NCI-H69 (cell line): ENCODE results near the gene LDLR.
"Not testable (repeated sequence)": the region's sequence is repeated elsewhere in the genome, so short reads cannot be mapped to it uniquely, and the experiment has no call there.

Experiments used
- DNase-seq: peaks from one replicate; lab custom pipeline; 2025; lab: John Stamatoyannopoulos, UW

LDLR gene

DNA sequence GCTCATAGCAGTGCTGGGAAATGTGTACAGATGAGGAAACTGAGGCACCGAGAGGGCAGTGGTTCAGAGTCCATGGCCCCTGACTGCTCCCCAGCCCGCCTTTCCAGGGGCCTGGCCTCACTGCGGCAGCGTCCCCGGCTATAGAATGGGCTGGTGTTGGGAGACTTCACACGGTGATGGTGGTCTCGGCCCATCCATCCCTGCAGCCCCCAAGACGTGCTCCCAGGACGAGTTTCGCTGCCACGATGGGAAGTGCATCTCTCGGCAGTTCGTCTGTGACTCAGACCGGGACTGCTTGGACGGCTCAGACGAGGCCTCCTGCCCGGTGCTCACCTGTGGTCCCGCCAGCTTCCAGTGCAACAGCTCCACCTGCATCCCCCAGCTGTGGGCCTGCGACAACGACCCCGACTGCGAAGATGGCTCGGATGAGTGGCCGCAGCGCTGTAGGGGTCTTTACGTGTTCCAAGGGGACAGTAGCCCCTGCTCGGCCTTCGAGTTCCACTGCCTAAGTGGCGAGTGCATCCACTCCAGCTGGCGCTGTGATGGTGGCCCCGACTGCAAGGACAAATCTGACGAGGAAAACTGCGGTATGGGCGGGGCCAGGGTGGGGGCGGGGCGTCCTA lies 15.9 kb downstream of the LDLR start:
- no peak for DNase-seq

DNA sequence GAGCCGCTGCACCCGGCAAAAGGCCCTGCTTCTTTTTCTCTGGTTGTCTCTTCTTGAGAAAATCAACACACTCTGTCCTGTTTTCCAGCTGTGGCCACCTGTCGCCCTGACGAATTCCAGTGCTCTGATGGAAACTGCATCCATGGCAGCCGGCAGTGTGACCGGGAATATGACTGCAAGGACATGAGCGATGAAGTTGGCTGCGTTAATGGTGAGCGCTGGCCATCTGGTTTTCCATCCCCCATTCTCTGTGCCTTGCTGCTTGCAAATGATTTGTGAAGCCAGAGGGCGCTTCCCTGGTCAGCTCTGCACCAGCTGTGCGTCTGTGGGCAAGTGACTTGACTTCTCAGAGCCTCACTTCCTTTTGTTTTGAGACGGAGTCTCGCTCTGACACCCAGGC lies 17.2 kb downstream of the LDLR start:
- DNase-seq, result no peak

DNA sequence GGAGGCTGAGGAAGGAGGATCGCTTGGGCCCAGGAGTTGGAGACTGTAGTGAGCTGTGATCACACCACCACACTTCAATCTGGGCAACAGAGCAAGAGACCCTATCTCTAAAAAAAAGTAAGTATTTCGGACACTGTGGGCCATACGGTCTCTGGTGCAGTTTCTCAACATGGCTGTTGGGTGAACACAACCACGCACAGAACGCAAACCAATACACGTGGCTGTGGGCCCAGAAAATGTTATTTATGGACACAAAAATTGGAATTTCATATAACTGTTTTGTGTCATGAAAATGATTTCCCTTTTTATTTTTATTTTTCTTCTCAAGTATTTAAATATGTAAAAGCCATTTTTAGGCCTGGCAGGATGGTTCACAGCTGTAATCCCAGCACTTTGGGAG lies 19.5 kb downstream of the LDLR start:
- no peak for DNase-seq

DNA sequence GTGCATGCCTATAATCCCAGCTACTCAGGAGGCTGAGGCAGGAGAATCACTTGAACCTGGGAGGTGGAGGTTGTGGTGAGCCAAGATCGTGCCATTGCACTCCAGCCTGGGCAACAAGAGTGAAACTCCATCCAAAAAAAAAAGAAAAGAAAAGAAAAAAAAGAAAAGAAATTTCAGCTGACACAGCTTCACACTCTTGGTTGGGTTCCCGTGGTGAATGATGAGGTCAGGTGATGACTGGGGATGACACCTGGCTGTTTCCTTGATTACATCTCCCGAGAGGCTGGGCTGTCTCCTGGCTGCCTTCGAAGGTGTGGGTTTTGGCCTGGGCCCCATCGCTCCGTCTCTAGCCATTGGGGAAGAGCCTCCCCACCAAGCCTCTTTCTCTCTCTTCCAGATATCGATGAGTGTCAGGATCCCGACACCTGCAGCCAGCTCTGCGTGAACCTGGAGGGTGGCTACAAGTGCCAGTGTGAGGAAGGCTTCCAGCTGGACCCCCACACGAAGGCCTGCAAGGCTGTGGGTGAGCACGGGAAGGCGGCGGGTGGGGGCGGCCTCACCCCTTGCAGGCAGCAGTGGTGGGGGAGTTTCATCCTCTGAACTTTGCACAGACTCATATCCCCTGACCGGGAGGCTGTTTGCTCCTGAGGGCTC lies 22.0 kb downstream of the LDLR start:
- no peak for DNase-seq

DNA sequence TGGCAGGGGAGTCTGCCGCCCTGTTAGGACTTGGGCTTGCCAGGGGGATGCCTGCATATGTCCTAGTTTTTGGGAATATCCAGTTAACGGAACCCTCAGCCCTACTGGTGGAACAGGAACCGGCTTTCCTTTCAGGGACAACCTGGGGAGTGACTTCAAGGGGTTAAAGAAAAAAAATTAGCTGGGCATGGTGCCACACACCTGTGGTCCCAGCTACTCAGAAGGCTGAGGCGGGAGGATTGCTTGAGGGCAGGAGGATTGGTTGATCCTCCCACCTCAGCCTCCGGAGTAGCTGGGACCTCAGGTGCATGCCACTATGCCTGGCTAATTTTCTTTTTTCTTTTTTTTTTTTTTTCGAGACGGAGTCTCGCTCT lies 22.5 kb downstream of the LDLR start:
- DNase-seq, result peak; percentile 25

DNA sequence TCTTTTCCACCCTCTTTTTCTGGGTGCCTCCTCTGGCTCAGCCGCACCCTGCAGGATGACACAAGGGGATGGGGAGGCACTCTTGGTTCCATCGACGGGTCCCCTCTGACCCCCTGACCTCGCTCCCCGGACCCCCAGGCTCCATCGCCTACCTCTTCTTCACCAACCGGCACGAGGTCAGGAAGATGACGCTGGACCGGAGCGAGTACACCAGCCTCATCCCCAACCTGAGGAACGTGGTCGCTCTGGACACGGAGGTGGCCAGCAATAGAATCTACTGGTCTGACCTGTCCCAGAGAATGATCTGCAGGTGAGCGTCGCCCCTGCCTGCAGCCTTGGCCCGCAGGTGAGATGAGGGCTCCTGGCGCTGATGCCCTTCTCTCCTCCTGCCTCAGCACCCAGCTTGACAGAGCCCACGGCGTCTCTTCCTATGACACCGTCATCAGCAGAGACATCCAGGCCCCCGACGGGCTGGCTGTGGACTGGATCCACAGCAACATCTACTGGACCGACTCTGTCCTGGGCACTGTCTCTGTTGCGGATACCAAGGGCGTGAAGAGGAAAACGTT lies 24.0 kb downstream of the LDLR start:
- no peak for DNase-seq

DNA sequence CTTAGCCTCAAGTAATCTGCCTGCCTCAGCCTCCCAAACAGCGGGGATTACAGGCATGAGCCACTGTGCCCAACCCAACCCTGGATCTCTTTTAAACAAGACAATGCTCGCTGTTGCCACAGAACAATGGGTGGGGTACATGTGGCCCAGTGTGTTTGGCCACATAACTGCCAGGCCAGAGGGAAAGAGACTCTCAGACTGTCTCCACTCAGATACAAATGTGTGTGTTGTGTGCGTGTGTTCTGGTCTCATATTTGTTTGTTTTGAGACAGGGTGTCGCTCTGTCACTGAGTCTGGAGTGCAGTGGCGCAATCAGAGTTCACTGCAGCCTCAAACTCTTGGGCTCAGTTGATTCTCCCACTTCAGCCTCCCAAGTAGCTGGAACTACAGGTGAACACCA lies 25.8 kb downstream of the LDLR start:
- no peak for DNase-seq

DNA sequence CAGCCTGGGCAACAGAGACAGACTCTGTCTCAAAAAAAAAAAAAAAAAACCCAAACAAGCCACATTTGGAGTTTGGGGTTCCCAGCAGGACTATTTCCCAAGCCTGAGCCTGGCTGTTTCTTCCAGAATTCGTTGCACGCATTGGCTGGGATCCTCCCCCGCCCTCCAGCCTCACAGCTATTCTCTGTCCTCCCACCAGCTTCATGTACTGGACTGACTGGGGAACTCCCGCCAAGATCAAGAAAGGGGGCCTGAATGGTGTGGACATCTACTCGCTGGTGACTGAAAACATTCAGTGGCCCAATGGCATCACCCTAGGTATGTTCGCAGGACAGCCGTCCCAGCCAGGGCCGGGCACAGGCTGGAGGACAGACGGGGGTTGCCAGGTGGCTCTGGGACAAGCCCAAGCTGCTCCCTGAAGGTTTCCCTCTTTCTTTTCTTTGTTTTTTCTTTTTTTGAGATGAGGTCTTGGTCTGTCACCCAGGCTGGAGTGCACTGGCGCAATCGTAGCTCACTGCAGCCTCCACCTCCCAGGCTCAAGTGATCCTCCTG lies 26.7 kb downstream of the LDLR start:
- no peak for DNase-seq

DNA sequence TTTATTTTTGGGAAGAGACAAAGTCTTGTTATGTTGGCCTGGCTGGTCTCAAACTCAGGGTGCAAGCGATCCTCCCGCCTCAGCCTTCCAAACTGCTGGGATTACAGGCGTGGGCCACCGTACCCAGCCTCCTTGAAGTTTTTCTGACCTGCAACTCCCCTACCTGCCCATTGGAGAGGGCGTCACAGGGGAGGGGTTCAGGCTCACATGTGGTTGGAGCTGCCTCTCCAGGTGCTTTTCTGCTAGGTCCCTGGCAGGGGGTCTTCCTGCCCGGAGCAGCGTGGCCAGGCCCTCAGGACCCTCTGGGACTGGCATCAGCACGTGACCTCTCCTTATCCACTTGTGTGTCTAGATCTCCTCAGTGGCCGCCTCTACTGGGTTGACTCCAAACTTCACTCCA lies 27.2 kb downstream of the LDLR start:
- DNase-seq, result no peak

DNA sequence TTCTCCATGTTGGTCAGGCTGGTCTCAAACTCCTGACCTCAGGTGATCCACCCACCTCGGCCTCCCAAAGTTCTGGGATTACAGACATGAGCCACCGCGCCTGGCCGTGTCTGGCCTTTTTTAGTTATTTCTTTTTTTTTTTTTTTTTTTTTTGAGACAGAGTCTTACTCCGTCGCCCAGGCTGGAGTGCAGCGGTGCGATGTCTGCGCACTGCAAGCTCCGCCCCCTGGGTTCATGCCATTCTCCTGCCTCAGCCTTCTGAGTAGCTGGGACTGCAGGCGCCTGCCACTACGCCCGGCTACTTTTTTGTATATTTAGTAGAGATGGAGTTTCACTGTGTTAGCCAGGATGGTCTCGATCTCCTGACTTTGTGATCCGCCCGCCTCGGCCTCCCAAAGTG lies 32.7 kb downstream of the LDLR start:
- DNase-seq, result not testable (repeated sequence)

DNA sequence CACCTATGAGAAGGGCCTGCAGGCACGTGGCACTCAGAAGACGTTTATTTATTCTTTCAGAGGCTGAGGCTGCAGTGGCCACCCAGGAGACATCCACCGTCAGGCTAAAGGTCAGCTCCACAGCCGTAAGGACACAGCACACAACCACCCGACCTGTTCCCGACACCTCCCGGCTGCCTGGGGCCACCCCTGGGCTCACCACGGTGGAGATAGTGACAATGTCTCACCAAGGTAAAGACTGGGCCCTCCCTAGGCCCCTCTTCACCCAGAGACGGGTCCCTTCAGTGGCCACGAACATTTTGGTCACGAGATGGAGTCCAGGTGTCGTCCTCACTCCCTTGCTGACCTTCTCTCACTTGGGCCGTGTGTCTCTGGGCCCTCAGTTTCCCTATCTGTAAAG lies 33.9 kb downstream of the LDLR start:
- no peak for DNase-seq

DNA sequence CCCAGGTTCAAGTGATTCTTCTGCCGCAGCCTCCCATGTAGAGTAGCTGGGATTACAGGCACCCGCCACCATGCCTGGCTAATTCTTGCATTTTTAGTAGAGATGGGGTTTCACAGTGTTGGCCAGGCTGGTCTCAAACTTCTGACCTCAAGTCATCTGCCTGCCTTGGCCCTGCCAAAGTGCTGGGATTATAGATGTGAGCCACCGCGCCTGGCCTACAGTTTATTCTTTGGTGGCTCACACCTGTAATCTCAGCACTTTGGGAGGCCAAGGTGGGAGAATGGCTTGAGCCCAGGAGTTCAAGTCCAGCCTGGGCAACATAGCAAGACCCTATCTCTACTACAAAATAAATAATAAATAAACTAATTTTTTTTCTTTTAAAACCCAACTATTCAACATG lies 34.9 kb downstream of the LDLR start:
- not testable (repeated sequence) for DNase-seq

DNA sequence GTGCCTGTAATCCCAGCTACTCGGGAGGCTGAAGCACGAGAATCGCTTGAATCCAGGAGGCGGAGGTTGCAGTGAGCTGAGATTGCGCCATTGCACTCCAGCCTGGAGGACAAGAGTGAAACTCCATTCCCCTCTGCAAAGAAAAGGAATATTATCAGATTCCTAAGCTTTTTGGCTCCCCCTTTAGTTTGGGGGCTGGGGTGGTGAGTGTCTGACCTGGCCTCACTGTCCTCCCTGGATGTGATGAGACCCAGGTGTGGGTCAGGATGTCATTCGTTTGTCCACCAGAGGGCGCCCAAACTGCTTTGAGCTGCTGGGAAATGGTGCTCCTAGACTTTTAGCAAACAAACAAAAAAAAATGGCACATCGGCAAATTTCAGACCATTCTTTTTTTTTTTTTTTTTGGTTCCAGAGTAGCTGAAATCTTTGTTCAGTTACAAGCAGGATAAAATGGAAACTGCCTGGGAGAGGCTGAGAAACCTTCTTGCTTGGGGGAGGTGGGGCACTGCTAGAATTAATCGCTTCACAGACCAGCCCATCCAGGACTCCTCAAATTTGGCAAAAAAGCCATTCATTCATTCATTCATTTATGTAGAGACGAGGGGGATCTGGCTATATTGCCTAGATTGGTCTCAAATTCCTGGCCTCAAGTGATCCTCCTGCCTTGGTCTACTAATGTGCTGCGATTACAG lies 36.9 kb downstream of the LDLR start:
- peak; percentile 76 for DNase-seq

DNA sequence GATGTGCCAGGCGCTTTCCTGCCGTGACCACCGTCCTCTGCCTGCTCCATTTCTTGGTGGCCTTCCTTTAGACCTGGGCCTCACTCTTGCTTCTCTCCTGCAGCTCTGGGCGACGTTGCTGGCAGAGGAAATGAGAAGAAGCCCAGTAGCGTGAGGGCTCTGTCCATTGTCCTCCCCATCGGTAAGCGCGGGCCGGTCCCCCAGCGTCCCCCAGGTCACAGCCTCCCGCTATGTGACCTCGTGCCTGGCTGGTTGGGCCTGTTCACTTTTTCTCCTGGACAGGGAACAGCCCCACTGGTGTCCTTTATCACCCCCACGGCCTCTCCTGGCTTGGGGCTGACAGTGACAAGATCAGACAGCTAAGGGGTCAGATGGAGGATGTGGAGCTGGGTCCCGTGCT lies 38.6 kb downstream of the LDLR start:
- DNase-seq, result no peak

DNA sequence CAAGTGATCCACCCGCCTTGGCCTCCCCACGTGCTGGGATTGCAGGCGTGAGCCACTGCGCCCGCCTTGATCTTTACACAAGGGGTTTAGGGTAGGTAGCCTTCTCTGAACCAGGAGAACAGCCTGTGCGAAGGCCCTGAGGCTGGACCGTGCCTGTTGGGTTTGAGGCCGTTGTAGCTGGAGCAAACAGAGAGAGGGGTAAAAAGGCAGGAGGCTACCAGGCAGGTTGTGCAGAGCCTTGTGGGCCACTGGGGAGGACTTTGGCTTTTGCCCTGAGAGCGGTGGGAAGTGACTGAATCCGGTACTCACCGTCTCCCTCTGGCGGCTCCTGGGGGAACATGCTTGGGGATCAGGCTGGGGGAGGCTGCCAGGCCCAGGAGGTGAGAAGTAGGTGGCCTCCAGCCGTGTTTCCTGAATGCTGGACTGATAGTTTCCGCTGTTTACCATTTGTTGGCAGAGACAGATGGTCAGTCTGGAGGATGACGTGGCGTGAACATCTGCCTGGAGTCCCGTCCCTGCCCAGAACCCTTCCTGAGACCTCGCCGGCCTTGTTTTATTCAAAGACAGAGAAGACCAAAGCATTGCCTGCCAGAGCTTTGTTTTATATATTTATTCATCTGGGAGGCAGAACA lies 41.7 kb downstream of the LDLR start:
- DNase-seq, result peak; percentile 65

DNA sequence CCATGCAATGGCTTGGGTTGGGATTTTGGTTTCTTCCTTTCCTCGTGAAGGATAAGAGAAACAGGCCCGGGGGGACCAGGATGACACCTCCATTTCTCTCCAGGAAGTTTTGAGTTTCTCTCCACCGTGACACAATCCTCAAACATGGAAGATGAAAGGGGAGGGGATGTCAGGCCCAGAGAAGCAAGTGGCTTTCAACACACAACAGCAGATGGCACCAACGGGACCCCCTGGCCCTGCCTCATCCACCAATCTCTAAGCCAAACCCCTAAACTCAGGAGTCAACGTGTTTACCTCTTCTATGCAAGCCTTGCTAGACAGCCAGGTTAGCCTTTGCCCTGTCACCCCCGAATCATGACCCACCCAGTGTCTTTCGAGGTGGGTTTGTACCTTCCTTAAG lies 42.2 kb downstream of the LDLR start:
- no peak for DNase-seq

DNA sequence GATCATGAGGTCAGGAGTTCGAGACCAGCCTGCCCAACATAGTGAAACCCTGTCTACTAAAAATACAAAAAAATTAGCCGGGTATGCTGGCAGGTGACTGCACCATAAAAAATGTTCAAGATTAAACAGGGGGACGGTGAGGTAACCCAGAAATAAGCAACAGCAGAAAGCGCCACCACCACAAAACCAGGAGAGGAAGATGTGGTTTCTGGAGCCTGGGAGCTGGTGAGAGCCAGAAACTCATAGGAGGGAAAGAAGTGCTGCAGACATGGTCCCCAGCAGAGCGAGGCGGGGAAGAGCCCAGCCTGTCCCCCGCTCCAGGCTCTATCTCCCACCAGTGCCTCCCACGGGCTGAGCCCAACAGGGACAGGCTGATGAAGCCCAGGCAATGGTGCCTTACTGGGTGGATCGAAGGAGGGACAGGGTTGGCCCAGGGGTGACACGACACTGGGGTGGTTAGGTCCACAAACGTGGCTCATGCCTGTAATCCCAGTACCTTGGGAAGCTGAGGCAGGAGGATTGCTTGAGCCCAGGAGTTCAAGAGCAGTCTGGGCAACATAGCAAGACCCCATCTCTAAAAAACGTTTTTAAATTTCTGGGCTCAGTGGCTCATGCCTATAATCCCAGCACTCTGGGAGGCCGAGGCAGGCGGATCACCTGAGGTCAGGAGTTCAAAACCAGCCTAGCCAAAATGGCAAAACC lies 47.3 kb downstream of the LDLR start:
- no peak for DNase-seq

DNA sequence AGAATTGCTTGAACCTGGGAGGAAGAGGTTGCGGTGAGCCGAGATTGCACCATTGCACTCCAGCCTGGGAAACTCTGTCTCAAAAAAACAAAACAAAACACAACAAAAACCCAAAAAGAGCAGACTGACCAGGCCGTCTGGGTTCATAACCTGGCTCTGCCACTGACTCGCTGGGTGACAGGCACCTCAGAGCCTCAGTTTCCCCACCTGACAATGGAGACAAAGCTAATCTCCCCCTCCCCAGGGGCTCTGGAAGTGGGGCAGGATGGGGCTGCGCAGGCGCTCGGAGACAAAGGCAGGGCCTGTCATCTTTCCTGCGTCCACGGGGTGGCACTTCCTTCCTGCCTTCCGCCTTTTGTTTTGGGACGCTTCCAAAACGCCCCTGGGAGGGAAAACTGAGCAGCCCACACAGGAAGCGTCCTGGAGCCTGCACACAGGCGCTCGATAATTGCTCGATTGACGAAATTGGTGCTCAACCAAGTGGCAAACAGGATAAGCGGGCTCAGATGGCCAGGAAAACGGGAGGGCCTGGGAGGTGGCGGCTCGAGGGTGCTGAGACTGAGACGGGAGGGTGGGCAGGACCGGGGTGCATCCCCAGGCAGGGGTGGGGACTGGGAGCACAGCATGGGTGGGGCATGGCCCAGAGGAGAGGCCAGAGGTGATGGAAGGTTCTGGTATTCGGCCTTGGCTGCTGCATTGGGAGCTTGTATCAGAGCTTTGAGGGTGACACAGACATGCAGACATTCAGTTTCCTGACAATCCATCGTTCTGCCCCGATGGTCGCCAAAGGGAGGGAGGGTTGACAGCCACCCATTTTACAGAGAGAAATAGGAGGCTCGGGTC lies 48.5 kb downstream of the LDLR start:
- peak; percentile 97 for DNase-seq

DNA sequence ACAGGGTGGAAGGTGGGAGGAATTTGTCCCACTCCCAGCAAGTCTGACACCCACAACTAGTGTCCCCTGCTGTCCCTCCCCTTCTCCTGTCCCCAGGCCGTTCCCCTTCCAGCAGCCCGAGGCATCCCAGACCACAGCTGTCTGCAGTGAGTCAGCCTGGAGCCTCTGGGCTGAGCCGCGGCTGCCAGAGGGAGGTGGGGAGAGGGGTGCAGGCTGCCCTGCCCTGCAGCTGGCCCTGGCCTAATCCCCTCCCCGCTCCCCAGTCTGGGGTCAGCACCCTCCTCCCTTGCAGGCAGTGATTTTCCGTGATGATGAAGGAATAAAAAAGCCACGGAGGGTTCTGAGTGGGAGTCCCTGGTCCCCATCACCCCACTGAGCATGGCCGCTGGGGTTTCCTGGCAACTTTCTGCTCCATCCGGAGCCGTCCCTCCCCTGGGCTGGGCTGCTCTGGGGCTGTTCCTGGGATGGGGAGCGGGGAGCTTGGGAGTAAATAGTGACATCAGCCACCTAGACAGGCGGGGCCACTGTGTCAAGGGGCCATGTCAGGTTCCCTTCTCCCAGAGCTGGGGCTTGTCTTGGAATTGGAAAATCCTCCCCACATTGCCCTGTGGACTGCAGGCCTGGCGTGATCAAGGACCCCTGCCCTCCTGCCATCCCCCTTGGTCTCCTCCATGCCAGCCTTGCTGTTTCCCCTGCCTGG lies 49.5 kb downstream of the LDLR start:
- peak; percentile 72 for DNase-seq

DNA sequence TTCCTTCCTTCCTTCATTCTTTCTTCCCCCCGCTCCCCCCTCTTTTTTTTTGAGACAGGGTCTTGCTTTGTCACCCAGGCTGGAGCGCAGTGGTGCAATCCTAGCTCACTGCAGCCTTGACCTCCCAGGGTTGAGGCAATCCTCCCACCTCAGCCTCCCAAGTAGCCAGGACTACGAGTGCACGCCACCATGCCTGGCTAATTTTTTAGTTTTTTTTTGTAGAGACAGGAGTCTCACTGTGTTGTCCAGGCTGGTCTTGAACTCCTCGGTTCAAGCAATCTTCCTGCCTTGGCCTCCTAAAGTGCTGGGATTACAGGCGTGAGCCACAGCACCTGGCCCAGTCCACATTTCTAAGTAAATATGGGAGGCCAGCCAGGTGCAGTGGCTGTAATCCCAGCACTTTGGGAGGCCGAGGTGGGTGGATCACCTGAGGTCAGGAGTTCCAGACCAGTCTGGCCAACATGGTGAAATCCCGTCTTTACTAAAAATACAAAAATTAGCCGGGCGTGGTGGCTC lies 50.8 kb downstream of the LDLR start:
- DNase-seq, result peak; percentile 21
